Lung (tissue), 12 donors: ENCODE data around the gene SHC3. TPM values are rescaled to one million over a fixed set of nuclear protein-coding genes. Genes with fewer than 3 reads are reported as not detected.

Source experiments
- ATAC-seq: fragments of 200-7000 bp; cut with Tn5 transposase; one replicate; pipeline ENCODE4 v1.9.1; 2020; ENCODE audit warnings: moderate number of reproducible peaks; ENCODE audit not compliant: insufficient read depth, low FRiP score
- DNase-seq, 3 donors: peaks; one replicate each; pipeline ENCODE4 v3.0.0-alpha.2; 2013 to 2017
- H3K27ac ChIP-seq, 2 donors: one replicate each; pipeline ENCODE4 v1.5.1; 2013; ENCODE audit warnings: mild to moderate bottlenecking in 2 of 2, moderate library complexity in 2 of 2, control low read depth in 1 of 2, inconsistent platforms in 1 of 2, low read depth in 1 of 2, low read length in 1 of 2
- H3K27me3 ChIP-seq, 3 donors: one replicate each; pipeline ENCODE4 v1.5.1; 2013; ENCODE audit warnings: low read length in 2 of 3; ENCODE audit not compliant: control insufficient read depth in 3 of 3, insufficient read depth in 3 of 3
- H3K36me3 ChIP-seq, 4 donors: one replicate each; pipeline ENCODE4 v1.5.1; 2013; ENCODE audit warnings: low read length in 4 of 4, mild to moderate bottlenecking in 1 of 4, moderate library complexity in 1 of 4; ENCODE audit not compliant: control insufficient read depth in 4 of 4, insufficient read depth in 4 of 4
- H3K4me1 ChIP-seq, 5 donors: one replicate each; pipeline ENCODE4 v1.5.1; 2013; ENCODE audit warnings: low read length in 5 of 5, mild to moderate bottlenecking in 2 of 5, moderate library complexity in 1 of 5; ENCODE audit not compliant: control insufficient read depth in 5 of 5, insufficient read depth in 5 of 5
- H3K4me3 ChIP-seq: one replicate; pipeline ENCODE4 v1.5.1; 2013; ENCODE audit warnings: mild to moderate bottlenecking, control low read depth, moderate library complexity
- H3K9ac ChIP-seq, 2 donors: one replicate each; pipeline ENCODE4 v1.5.1; 2013; ENCODE audit warnings: low read length in 2 of 2, control low read depth in 1 of 2; ENCODE audit not compliant: insufficient read depth in 1 of 2
- H3K9me3 ChIP-seq, 4 donors: one replicate each; pipeline ENCODE4 v1.5.1; 2013; ENCODE audit warnings: low read length in 3 of 4, mild to moderate bottlenecking in 1 of 4, moderate library complexity in 1 of 4; ENCODE audit not compliant: control insufficient read depth in 4 of 4, insufficient read depth in 3 of 4
- CTCF ChIP-seq: IDR thresholded peaks from 2 replicates; pipeline ENCODE4 v1.5.1; 2012; ENCODE audit warnings: mild to moderate bottlenecking; ENCODE audit errors: control extremely low read depth, extremely low read depth
- whole genome bisulfite sequencing, 2 donors: extraction: QIAGEN DNeasy Blood & Tissue Kit; methylation state at CpG; one replicate each; pipeline ENCODE4 v1.1.7; 2013; 5-methylcytosine and 5-hydroxymethylcytosine counted together
- polyA plus RNA-seq, 2 donors: library from polyadenylated mRNA; stranded (reverse); fragments of 200-250 nt; gene quantifications; one replicate each; pipeline ENCODE4 v1.2.1, GENCODE V29; 2013
- total RNA-seq, 2 donors: library from RNA; depleted of rRNA in 1 of 2; stranded (reverse); fragments of >200 nt in 1 of 2; gene quantifications; one replicate each; pipeline ENCODE4 v1.2.1, GENCODE V29; 2014 to 2021
- donor health status: control.
- donor health status: control.
- donor health status: Bipolar disorder and iron deficiency.
- donor health status: healthy.
- donor health status: DM: yes; HTN: yes; CAD: no.

SHC3 gene
- total and polyA plus RNA-seq, 4 donors = 1.8 to 19.2 (median 4.0) TPM

- no peak overlapping the region for H3K27ac ChIP-seq
- ATAC-seq (peak; percentile 70), DNase-seq (peak; percentile 93 to 97 (median 95))
- H3K9me3 ChIP-seq = no peaks in the 10 kb centered on the region
- 33 to 36% methylated on average over 52 of the region's 52 CpGs for WGBS, 2 donors
- no peak overlapping the region for H3K4me3 ChIP-seq
- peaks cover 2 to 62% (median 23%) of the 10 kb centered on the region in 5 donors for H3K4me1 ChIP-seq
- no peak overlapping the region for H3K9ac ChIP-seq
- peak; percentile 69 for TF ChIP-seq CTCF
- peaks cover 0 to 68% (median 31%) of the 10 kb centered on the region in 4 donors for H3K36me3 ChIP-seq
- no peaks in the 10 kb centered on the region for H3K27me3 ChIP-seq
Observed at GRCh38 chr9:89000973-89001916, 177.4 kb downstream of the SHC3 start.

GRCh38 chr9:89000371-89000781 lies 178.2 kb downstream of the SHC3 start:
- WGBS, 2 donors = 85 to 90% methylated on average over 9 of the region's 9 CpGs
- peaks cover 0 to 69% (median 32%) of the 10 kb centered on the region in 4 donors for H3K36me3 ChIP-seq
- TF ChIP-seq CTCF = no peak

GRCh38 chr9:88998911-88999310 lies 179.7 kb downstream of the SHC3 start:
- 64 to 79% methylated on average over 9 of the region's 9 CpGs for WGBS, 2 donors
- peak overlapping the region in 1 of 2 donors; percentile 29 for H3K9ac ChIP-seq
- peaks cover 0 to 58% (median 28%) of the 10 kb centered on the region in 4 donors for H3K36me3 ChIP-seq
- no peaks in the 10 kb centered on the region for H3K27me3 ChIP-seq
- DNase-seq (peak; percentile 66 to 76 (median 74)), ATAC-seq (peak; percentile 36)
- no peaks in the 10 kb centered on the region for H3K9me3 ChIP-seq
- peaks cover 2 to 75% (median 29%) of the 10 kb centered on the region in 5 donors for H3K4me1 ChIP-seq
- no peak for TF ChIP-seq CTCF
- no peak overlapping the region for H3K4me3 ChIP-seq
- no peak overlapping the region for H3K27ac ChIP-seq

More at GRCh38 chr9:89000371-89000781, 178.2 kb downstream of the SHC3 start:
- no peak for DNase-seq
- Histone ChIP-seq H3K4me1 (peaks cover 2 to 62% (median 28%) of the 10 kb centered on the region in 5 donors), H3K9me3 (no peaks in the 10 kb centered on the region), H3K4me3 (no peak overlapping the region), H3K27me3 (no peaks in the 10 kb centered on the region), H3K27ac (peak overlapping the region in 1 of 2 donors; percentile 10), H3K9ac (no peak overlapping the region)
- no peak for ATAC-seq
